GM21367 (cell line): ENCODE measurements around the gene ENHO.

Experiments used
- ATAC-seq: cut with Tn5 transposase; IDR thresholded peaks from one replicate; pipeline ENCODE4 v1.9.1; 2021; ENCODE audit not compliant: unreplicated experiment

The ENHO gene

DNA sequence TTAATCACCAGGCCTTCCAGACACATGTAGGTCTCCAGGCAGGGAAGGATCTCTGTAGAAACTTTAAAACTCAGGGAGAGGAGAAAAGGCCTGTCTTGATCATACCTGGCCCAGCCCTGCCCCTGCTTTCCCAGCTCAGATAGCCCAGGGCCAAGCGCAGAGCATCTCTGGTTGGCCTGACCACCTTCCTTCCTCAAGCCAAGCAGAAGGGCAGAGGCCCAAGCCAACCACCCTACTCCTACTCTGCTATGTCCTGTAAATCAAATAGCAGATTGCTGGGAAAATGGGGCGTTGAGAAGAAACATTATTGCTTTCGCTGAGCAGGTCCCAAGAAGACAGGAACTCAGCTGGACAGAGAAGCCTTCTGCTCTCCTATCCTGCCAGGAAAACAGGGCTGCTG lies 14.3 kb downstream of the ENHO start:
- ATAC-seq, result no peak

GRCh38 chr9:34507966-34508365 lies 14.8 kb downstream of the ENHO start:
- ATAC-seq, result no peak

DNA sequence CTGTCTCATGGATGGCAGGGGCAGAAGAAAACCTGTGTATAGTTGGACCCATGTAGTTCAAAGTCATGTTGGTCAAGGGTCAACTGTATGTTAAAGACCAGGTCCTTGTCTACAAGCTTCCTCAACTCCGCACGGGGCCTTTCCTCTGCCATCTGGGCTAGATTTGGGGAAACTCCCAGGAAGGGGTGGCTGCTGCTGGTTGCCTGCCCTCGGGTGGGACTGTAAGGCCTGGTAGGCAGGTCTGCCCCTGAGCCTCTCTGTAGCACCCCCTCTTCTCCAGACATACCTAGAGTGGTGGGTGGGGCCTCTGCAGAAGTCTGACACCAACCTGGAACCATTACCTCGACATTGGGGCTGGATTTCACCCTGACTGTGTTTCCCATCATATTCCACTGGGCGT lies 15.2 kb downstream of the ENHO start:
- ATAC-seq, result no peak

DNA sequence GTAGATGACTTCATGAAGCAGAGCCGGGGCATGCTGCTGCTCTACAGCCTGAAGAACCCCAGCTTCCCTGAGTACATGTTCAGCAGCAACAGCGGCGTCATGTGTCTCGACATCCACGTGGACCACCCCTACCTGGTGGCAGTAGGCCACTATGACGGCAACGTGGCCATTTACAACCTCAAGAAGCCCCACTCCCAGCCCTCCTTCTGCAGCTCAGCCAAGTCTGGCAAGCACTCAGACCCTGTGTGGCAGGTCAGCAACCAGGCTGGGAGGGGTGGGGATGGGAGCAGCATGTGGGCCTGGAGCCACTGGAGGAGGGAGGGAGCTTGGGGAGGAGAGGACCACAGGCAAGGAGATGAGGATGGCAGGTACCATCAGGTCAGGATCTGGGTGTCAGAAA lies 16.2 kb downstream of the ENHO start:
- no peak for ATAC-seq

DNA sequence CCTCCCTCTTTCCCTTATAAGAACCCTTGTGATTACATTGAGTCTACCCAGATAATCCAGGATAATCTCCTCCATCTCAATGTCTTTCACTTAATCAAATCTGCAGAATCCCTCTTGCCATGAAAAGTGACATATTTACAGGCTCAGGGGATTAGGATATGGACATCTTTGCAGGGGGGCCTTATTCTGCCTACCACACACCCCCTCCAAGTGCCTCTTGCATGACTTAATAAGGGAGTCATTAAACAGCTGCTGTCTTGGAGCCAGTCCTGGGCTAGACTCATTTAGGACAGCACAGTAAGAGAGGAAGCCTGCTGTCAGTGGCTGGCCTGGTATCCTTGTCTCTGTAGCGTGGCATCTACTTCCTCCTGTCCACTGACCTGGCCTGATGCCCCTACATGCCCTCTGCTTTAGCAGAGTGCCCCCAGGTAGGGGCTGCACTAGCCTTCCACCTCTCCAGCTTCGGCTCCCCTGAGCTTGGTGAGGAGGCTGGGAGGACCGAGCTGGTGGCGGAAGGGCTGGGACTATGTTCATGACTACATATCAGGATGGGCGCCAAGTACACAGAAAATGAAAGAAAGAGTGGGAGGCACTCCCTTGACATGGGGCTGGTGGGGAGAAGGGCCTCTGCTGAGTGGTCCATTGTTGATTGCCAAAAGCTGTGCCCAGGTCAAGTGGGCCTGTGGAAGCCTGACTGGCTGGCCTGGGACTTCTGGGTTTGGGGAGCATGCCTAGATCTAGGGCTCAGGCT lies 17.2 kb downstream of the ENHO start:
- ATAC-seq, result no peak

- ATAC-seq, result no peak
These were observed 19.4 kb downstream of the ENHO start for GRCh38 chr9:34503406-34503805.

- ATAC-seq, result no peak
These were observed 19.9 kb downstream of the ENHO start for GRCh38 chr9:34502891-34503290.

DNA sequence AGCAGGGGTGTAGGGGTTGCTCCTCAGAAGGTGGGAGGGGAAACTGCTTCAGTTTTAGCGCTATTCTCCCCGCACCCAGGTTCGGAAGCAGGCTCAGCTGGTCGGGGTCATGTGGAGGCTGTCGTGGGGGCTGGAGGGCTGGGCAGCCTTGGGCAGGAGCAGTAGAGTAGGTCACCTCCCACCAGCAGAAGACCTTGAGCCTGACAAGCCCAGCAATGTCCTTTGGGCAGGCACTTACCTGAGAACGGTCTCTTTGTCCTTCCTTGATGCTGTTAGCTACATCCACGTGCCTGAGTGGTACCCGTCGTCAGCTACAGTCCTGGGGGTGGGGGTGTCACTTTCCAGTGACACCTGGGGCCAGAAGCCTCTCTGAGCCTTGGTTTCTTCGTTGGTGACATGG lies 20.3 kb downstream of the ENHO start:
- no peak for ATAC-seq

DNA sequence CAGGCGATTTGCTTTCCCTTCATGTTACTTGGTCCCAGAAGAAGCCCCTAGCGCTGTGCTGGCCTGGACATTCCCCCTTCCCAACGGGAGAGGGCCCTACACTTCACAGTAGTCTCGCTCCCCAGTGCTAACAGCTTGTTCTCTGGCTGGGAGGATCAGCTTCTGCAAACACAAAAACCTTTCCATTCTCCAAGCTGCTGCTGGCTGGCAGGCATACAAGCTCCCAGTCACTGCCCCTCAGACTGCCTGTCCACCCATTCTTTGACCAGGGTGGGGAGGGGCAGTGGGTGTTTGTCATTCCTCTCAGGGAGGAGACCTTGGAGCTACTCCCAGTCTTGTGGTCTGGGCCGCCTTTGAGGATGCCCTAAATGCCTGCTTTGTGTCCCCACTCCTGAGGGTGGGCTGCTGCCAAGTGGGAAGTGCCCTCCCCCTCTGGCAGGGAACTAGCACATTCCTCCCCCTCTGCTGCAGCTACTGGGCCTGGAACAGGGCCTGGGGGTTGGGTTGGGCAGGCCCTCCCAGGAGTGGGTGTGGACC lies 20.8 kb downstream of the ENHO start:
- ATAC-seq, result no peak

DNA sequence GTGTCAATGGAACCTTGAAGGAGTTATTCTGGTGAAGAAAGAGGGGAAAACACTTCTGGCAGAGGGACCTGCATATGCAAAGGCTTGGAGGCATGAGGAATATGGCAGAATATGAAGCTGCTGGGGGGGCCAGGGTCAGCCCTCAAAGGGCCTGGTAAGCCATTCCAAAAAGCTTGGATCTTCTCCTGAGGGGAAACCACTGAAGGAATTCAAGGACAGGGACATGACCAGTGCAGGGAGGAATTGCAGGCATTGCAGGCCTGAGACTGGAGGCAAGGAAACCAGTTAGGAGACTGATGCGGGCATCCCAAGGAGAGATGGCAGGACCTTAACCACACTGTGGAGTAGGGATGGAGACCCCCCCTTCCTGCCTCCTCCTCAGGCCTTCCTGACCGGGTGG lies 21.4 kb downstream of the ENHO start:
- ATAC-seq, result no peak

- no peak for ATAC-seq
These were observed 22.0 kb downstream of the ENHO start for GRCh38 chr9:34500623-34501267.

DNA sequence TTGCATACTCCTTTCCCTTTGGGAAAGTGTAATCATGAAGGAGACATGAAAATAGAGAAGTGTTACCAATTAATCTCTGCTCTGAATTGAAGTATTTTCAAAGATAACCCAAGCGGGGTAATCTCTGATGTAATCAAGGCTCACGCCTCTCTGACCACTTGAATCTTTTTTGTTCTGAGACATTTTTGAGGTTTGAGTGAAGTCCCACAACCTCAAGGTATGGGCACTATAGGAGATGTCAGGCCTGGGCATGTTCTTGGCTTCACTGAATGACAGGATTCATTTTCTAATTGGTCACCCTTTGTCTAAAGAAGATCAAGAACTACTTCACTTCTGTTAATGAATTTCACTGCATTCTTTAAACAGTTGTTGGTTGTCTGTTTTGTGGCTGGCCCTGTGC lies 23.7 kb downstream of the ENHO start:
- no peak for ATAC-seq

DNA sequence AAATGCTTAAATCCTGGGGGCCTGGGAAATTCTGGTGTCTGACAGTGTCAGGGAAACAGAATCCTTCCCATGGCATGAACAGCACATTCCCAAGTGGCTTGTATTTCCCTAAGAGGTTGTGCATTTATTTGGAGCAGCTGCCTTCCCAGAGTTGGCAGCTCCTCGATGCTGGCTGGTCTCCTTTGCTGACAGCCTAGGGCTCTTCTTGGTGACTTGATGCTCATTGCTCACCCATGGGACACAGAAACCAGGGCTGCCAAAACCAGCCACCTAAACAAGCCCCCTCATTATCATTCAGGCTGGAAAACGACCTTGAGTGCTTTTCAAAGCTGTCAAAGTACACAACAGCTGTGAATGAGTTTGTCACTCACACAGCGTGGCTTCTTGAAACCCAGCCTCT lies 24.2 kb downstream of the ENHO start:
- ATAC-seq, result no peak

GRCh38 chr9:34496149-34496712 lies 26.6 kb downstream of the ENHO start:
- no peak for ATAC-seq

- no peak for ATAC-seq
These were observed 28.7 kb downstream of the ENHO start for GRCh38 chr9:34493972-34494535.

- ATAC-seq, result no peak
These were observed 30.7 kb downstream of the ENHO start for GRCh38 chr9:34492051-34492450.

GRCh38 chr9:34491596-34491995 lies 31.2 kb downstream of the ENHO start:
- ATAC-seq, result no peak

DNA sequence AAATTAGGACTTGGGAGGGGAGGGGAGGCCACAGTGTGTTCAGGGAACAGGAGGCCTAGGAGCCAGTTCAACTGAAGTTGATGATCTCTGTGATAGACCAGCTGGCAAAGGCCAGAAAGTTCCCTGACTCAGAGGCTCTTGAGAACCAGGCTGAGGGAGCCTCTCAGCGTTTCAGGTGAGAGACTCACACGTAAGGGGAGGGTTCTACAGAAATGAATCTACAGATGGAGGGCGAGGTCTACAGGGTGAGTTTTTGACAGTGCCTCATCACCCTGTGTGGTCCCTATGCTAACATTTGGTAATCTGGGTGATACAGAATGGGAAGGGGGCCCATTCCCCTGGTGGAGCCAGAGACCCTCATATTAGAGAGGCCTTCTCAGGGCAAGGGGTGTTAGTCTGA lies 32.0 kb downstream of the ENHO start:
- ATAC-seq, result no peak

DNA sequence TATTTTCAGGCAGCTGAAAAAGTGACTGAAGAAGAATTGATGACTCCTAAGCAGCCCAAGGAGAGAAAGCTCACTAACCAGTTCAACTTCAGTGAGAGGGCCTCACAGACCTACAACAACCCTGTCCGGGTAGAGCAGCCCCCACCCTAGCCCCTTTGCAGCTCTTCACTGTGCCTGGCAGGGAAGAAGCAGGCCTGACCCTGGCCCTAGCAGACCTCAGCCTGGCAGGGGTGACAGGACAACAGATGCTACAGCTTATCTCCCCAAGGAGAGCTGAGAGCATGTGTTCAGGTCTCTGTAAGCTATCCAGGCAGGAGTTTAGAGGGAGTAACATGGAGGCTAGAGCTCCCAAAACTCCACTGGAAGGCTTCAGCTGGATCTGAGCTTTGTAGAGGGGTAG lies 32.4 kb downstream of the ENHO start:
- no peak for ATAC-seq

- ATAC-seq, result no peak
These were observed 36.2 kb downstream of the ENHO start for GRCh38 chr9:34486572-34486971.

GRCh38 chr9:34485822-34486221 lies 37.0 kb downstream of the ENHO start:
- ATAC-seq, result no peak

- no peak for ATAC-seq
These were observed 38.1 kb downstream of the ENHO start for GRCh38 chr9:34484678-34485077.
